Stimulated activated CD8-positive, alpha-beta memory T cell treated with anti-CD3 and anti-CD28 coated beads, Interleukin-15, amount 100 ng/mL, for 48 hours (primary cell): ENCODE measurements around the gene LMO1.

Source experiments
- DNase-seq, 2 donors: peaks; one replicate each; pipeline ENCODE4 v3.0.0-alpha.2; 2020; ENCODE audit warnings: low read depth in 2 of 2

Gene LMO1

DNA sequence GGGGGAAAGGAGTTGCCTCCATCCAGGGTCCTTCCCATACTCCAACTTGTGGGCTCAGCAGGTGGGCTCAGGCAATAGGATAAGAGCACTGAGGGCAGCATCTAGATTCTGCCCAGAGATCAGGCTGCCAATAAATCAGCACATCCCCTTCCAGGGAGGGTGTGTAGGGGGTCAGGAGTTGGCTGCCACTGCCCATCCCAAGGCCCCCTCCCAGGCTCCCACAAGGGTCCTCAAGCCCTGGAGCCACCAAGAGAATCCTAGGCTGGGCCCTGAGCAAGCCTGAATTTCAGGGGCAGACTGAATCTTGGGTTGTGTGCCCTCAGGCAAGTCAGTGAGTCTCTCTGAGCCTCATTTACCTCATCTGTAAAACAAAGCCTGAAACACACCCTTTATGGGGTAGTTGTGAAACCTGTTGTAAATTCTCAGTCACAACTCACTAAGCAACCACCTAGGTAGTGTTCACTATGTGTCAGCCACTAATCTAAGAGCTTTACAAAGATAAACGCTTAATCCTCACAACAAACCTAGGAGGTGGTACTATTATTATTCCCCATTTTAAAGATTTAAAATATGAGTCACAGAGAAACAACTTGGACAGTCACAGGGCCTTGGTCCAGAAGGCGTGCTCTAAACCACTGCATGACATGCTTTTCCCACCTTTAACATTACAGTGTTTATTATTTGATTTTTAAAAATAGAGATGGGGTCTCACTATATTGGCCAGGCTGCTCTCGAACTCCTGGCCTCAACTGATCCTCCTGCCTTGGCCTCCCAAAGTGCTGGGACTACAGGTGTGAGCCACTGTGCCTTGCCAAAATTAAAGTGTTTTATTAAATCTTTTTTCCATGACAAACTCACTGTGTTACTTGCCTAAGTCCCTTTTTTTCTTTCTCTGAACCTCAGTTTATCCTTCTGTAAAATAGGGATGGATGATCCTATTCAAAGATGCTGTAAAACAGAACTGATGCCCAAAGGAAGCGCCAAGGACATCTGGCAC is 36.2 kb downstream of the LMO1 start:
- no peak for DNase-seq

DNA sequence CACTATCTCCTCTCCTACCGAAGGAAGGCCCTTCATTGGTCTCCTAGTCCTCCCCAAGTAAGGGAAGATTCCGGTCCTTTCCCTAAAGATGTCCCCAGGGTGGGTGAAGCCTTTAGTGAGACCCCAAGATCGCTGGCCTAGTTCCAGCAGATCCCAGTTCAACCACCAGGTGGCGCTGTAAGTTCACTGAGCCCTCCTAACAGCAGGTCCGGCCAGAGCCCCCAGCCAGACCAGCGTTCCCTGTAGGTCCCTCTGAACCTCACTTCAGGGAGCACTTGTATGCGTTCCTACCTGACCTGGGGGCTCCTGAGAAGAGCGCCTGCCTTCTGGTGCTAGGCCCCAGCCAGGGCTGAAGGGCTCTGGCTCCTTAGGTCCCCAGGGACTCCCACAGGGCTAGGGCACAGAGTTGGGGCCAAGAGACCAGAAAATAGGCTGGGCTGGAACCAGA is 38.1 kb downstream of the LMO1 start:
- DNase-seq, result peak; percentile 36 to 41

GRCh38 chr11:8224711-8225110 is 39.0 kb downstream of the LMO1 start:
- DNase-seq, result no peak

GRCh38 chr11:8224161-8224591 is 39.5 kb downstream of the LMO1 start:
- DNase-seq, result no peak

GRCh38 chr11:8223513-8223900 is 40.2 kb downstream of the LMO1 start:
- no peak for DNase-seq

DNA sequence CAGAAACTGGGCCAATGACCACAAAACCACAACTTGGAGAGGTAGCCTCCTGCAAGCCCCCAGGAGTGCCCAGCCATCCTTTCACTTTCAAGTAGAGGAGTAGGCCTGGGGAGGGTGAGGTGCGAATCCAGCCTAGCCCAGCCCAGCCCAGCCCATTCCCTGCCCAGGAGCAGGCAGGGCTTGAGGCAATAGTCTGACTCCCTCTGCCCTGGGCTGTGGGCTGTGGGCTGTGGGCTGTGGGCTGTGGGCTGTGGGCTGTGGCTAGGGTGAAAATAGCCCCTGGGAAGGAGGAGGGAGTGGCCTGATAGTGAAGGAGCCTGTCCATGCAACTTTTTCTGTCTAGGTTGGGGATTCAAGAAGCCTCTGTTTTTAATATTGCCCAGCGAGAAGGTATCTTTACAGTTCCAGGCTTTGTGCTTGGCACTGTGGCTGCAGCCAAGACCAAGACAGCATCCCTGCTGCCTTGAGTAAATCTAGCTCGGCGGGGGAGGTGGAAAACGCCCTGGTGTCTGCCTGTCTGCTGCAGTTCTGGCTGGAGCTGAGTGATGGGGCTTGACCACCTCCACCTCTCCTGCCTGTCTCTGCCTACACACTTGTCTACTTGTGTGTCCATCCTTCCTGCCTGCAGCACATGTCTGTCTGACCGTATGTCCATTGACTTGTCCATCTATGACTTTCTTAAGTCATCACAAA is 40.7 kb downstream of the LMO1 start:
- peak in 1 of 2 donors; percentile 9 for DNase-seq

GRCh38 chr11:8221917-8222495 is 41.7 kb downstream of the LMO1 start:
- no peak for DNase-seq

- DNase-seq, result no peak
Observed at GRCh38 chr11:8221046-8221723, 42.5 kb downstream of the LMO1 start.

DNA sequence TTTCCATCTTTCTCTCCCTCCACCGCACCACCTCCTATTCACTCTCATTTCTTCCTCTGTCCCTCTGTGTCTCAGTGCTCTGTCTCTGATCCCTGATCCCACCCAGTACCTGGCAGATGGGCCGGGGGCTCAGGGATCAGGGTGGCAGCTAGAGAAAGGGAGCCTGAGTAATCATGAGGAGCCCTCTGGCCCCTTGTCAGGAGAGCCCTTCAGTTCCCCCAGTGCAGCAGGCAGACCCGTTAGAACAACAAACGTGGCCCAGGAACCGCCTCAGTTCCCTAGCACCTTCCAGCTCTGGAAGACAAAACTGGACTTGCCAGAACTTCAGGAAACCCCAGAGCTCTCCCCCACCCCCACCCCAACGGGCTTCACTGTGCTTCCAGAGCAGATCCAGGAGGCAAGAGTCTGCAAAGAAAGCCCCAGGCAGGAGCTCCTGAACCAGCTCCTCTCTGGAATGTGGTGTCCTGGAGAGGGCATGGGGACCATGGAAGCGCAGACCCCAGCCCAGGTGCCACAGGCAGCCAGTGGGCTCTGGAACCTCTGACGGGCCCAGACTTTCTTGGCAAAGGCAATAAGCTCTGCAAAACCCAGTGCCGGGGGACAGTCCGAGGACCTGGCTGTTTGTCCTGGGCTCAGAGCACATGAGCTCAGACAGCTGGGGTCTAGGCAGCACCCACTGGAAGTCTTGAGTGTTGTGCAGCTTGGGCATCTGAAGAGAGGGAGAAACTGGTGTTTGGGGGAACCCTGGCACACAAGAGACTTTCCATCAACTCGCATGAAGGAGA is 43.2 kb downstream of the LMO1 start:
- DNase-seq, result no peak

- no peak for DNase-seq
Observed at GRCh38 chr11:8219257-8220021, 44.2 kb downstream of the LMO1 start.

DNA sequence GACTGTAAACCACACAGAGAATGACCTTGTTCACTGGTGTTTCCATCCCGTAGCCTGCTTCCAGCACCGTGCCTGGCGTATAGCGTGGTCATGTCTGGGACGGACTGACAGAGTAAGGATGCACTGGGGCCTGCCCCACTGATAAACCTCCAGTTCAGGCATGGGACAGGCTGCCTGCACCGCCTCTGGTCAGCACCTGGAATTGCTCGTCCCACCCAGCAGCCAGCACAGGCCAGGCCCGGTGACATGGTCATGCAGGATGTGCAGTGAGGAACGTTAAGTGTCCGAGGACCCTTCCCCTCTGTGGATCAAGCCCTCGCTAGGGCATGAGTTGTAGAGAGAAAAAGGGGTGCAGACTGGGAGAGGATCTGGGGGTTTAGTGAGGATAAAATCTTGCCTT is 44.8 kb downstream of the LMO1 start:
- DNase-seq, result no peak

- no peak for DNase-seq
Observed at GRCh38 chr11:8218409-8218808, 45.3 kb downstream of the LMO1 start.

DNA sequence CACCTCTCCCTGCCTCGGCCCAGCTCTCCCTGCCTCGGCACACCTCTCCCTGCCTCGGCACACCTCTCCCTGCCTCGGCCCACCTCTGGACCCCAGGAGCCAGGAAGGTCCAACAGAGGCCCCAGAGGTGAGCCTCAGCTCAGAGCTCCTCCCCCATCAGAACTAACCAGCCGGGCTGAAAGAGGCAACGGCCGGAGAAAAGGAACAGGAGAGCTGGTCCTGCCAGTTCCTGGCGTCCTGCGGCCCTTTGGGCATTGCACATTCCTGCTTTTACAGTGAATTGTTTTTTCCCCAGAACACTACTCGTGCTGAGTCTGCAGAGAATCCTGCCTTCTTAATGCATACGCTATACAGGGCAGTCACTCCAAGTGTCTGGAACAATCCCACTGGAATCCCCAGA is 45.8 kb downstream of the LMO1 start:
- no peak for DNase-seq

DNA sequence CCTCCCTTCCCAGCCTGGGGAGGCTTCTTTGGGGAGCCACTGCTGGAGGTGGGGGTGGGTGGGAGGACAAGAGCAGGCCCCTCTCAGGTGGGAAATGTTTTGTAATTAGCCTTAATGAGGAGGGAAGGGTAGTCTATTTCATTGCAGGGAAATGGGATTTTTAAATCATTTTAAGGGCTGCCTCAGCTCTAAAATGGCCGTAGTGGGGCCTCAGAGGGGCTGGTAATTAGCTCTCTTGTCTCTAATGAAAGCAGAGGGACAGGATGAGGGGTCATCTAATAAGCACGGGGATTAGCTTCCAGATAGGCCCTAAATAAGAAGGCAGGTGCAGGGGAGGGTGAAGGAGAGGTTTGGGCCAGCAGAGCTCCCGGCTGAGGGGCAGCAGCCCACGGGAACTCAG is 46.5 kb downstream of the LMO1 start:
- no peak for DNase-seq

GRCh38 chr11:8213376-8213775 is 50.3 kb downstream of the LMO1 start:
- no peak for DNase-seq

GRCh38 chr11:8209208-8209807 is 54.4 kb downstream of the LMO1 start:
- no peak for DNase-seq

- no peak for DNase-seq
Observed at GRCh38 chr11:8207080-8208000, 56.3 kb downstream of the LMO1 start.

DNA sequence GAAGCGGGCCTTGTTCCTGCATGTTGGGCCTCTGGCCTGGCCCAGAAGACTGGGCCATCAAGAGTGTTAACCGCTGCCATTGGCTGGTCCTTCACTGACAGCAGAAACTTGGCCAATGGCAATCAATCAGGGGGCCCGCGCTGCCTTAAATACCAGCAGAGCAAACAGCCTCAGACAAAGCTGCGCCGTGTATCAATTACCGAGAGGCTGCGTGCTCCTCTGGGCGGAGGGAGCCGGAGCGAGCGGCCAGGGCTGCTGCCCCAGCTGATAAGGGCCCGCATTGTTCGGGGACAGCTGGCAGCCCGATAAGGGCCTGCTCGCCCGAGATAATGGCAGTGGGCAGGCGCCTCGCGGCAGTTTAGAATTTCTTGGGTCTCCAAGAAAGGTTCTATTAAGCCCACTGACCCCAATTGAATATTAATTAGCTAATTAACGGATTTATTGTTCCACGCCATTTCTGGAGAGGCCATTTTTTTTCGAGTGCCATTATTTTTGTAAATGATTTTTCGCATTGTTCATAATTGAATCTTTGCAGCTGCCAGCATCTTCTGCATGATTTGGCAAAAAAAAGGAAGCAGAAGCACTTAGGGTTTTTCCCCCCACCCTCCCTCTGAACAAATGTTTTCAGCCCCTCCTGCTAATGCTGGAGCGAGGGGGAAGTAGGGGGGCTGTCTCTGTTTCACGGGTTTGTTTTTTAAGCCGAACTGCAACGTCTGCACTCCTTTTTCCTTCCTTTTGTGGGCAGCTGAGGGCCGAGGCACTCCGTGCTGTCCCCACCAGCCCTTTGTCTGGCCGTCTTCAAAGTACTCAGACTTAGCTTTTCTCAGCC is 57.2 kb downstream of the LMO1 start:
- no peak for DNase-seq
